HG03354 (cell line): Measurements from ENCODE around the gene HOXB5.

Experiments used
- ATAC-seq: cut with Tn5 transposase; IDR thresholded peaks from one replicate; pipeline ENCODE4 v1.9.1; 2021; ENCODE audit warnings: mild to moderate bottlenecking; ENCODE audit not compliant: unreplicated experiment, poor library complexity, severe bottlenecking

Gene HOXB5

GRCh38 chr17:48578616-48579470 is 14.7 kb downstream of the HOXB5 start:
- peak; percentile 30 for ATAC-seq

DNA sequence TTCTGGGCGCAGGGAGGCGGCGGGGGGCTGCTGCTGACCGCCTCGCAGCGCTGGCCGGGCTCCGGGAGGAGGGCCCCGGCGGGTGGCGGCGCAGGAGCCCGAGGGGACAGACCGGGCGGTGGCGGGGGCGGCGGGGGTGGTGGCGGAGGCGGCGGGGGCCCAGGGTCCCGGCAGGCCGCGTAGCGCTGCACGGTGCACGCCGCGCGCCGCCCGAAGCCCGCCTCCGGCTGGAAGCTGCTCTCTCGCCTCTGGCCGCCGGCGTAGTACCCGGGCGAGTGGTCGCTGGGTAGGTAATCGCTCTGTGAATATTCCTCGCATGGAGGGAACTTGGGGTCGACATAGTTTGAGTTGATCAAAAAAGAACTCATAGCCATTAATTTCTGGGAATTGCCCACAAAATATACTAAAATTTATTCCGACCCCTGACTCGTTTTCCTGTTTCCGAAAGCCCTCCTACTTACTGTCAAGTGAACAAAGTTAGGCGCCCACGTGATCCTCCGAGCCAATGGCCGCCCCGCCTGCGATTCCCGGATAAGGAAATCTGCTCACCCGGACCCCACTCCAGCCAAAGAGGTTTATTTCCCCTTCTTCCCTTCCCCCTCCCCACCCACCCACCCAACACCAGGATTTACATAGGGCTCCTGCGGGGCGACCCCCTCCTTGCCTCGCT is 15.5 kb downstream of the HOXB5 start, which contains the start of gene HOXB4:
Gene HOXB4 (minus strand): TSS at position 405 of the 670 bp plus-strand sequence. CDS start 31 bp downstream, at position 374.
- peak; percentile 49 for ATAC-seq

DNA sequence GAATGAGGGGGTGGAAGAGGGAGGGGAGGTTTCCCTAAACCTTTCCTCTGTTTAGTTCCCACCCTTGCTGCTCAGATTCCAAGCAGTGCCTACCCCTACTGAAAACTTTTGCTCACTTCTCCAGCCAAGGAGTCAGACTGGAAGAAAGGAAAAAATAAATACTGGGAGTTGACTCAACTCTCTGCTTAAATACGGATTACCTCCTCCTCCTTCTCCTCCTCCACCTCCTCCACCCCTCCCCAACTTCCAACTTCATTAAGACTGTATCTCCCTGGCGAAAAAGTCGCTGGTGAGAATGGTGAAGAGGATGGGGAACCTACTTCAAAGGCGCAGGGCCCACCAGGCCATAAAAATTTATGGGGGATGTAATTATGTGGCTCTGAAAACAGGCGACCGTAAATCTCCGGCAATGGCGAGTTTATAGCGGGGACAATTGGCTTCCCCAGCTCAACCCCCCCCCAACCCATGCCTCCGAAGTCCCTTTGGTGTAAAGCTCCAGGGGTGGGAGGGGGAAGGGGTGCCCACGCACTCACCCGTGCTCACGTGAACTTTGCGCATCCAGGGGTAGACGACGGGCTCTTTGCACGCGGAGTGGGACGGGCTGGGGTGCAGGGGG is 16.1 kb downstream of the HOXB5 start:
- peak; percentile 3 for ATAC-seq

- ATAC-seq, result no peak
Observed at GRCh38 chr17:48576479-48577309, 16.9 kb downstream of the HOXB5 start.

DNA sequence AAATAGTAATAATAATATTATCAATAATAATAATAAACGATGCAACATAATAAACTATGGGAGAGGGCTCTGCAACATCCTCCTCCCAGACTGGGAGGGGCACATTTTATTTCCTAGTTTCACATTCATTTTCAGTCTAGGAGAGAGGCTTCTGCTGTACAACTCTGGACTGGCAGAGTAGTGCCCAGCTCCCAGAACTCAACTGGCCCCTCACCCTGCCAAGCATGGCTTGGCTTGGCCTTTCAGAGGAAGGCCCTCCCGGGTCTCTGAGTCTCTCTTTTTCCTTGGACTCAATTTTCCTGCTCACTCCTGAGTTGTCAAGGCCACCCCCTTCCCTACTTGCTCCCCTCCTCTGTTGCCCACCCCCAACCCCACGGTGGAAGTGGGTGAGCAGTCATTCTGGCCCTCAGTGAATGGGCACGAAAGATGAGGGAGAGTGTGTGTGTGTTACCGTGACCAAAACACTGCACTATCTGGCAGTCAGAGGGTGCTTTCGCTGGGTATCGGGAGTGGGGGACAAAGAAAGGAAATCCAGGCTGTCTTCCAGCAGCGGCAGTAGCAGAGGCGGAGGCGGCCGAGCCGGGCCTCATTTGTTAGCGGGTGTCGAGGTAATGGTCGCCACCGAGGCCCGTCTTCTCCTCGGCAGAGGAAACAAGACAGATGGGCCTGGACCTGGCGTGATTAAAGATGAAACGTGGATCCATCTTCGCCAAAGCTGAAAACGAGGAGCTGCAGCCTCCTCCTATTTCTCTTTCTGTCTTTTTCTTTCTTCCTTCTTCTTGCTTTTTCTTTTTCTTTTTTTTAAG is 17.7 kb downstream of the HOXB5 start:
- no peak for ATAC-seq

DNA sequence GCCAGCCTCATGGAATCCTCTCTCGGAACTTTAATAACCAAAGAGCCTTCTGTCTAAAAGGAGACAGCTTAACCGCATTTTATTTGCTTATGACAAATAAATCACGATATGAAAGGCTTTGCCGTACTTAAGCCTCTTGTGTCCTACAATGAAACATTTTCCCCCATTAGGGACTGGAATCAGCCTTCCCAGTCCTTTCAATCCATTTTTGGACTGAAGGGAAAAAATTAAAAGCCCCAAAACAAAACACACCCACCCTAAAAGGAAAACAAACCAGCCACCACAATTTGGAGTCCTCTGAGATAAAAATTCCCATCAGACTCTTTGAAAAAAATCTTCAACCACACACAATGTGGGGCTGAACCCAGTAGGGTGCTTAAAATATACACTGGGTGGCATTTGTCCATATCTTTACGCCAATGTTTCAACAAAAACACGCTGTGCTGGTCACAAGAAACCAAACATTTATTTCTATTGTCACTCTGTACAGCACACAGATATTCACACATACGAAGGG is 18.5 kb downstream of the HOXB5 start:
- ATAC-seq, result no peak

DNA sequence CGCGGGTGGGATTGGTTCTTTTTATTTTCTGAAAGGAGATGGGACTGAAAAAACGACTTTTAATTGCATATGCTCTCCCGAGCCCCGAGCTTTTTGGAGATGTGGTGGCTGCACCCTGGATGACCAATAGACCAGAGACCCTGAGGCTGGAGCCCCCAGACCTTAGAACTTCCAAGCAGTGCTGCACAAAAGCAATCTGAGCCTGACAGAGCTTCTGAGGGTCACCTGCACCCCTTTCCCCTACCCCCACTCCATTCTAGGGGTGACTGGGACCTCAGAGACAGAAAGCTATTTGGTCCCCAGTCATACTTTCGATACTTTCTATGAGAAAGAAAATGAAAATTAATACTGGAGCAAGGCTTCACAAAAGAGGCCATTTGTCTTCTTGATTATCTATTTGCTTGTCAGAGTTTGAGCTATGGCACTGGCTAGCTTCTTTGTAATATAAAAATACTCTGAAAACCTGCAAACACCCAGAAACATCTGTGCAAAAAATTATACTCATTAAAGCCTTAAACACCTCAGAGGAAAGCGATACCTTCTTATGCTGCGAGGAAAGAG is 19.0 kb downstream of the HOXB5 start:
- ATAC-seq, result no peak

DNA sequence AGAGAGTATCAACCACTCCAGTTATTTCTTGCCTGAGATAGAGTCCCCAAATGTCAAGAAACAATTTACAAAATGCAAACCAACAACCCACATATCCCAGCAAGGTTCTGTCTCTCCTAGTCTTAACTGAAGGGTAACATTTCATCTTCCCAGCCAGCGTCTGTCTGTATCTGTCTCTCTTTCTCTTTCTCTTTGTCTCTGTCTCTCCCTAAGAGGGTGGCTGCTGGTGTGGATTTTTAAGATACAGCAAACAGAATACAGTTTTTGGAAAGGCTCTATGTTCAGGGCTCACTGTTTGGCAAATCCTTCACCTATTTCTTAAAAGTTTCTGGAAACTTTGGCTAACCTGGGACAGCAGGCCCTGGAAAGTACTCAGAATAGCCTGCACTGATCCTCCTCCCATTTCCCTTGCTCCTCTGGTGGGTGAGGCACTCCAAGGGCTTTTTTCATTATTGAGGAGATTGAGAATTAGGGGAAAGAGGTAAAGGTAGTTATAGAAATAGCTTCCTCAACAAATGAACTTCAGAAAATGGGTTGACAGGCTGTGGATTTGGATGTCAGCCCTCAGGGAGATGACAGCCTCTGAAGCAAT is 21.7 kb downstream of the HOXB5 start:
- ATAC-seq, result no peak

DNA sequence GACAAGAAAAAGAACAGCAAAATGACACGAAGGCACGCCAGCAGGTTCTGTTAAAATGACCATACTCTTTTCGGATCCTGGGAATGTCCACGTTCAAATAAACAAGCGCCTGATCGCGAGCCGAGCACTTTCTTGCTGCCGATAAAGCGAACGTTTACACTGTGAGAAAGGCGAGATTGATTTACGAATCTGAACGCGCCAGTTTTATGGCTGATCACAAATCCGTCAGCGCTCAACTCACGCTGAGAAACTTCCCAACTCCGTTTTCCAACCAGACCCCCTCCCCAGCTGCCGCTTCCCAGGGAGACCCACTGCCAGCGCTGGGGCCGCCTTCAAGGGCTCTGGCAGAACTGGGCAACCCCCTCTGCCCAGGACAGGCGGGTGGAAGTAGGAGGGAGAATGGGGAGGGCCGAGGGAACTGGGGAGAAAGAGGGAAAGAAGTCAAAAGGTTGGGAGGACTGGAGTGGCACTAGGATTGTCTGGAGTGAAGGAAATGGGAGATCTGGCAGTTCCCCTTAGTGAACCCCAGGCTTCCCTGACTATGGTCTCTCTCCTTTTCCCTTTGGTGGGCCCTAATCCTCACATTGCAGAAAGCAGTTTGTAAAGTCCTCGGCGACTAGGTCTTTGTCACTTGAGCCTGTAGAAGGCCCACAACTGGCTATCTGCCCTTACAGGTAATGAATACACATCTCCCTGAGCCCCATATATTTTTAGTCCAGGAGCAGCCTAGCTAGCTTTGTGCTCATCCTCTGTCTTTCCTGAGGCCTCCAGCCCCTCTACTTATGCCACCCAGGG is 22.4 kb downstream of the HOXB5 start:
- ATAC-seq, result no peak

GRCh38 chr17:48570325-48571023 is 23.1 kb downstream of the HOXB5 start:
- ATAC-seq, result no peak

DNA sequence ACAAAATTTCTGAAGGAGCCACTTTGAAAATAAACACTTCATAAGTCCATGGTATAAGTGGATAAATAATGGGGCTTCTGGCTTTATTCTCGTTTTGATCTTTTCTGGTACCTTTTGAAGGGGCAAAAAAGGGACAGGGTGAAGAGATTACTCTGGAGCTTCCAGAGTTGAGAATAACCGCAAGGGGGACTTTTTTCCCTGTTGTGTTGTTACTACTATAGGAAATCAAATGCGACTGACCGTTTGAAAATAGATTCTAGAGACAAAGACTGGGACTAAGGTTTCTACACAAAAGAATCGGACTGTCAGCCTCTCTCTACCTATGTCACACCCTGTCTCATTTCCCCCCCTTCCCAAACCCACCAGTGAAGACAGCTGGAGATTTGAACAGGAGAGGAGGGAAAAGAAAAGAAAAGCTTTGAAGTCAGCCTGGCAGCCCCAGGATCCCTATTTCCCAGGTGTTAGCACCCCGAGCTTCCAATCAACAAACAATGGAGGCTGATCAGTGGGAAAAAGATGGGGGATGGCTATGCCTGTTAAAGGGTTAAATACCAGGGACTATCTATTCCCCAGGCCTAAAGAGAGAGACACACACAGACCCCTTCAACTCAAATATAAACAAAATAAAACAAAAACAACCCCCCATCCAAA is 23.8 kb downstream of the HOXB5 start:
- ATAC-seq, result no peak

DNA sequence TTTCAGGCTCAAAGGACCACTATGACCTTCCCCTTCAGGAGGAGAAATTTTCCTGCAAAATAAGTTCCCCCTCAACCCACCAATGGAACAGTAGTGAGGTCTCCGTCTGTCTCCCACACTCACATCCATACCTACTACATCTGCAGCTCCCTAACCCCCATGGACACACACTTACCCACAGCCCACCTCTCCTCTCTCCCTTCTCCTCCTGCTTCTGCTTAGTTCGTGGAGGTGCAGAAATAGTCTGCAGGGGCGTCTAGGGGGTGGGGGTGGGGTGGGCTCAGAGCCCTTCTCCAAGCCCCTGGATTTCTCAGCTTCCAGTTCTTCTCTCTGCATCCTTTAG is 24.4 kb downstream of the HOXB5 start:
- no peak for ATAC-seq

- no peak for ATAC-seq
Observed at GRCh38 chr17:48568499-48569239, 24.9 kb downstream of the HOXB5 start.

- no peak for ATAC-seq
Observed at GRCh38 chr17:48567646-48568354, 25.8 kb downstream of the HOXB5 start.

- no peak for ATAC-seq
Observed at GRCh38 chr17:48567209-48567608, 26.4 kb downstream of the HOXB5 start.
